HepG2 (cell line): ENCODE measurements around the gene DUSP7. TPM values are rescaled to one million over a fixed set of nuclear protein-coding genes. Genes with fewer than 3 reads are reported as not detected.

ENCODE experiments used
- DNMT1 ChIP-seq: sonication (generic); formaldehyde crosslinking; IDR thresholded peaks from 2 replicates; pipeline ENCODE4 v1.5.1; 2020; ENCODE audit warnings: mild to moderate bottlenecking, missing genetic modification reagents
- GLMP ChIP-seq: sonication (generic); formaldehyde crosslinking; IDR thresholded peaks from 2 replicates; pipeline ENCODE4 v1.9.0; 2021; ENCODE audit warnings: missing genetic modification reagents, mild to moderate bottlenecking, borderline replicate concordance
- GPN1 ChIP-seq: sonication (generic); formaldehyde crosslinking; IDR thresholded peaks from 2 replicates; pipeline ENCODE4 v1.5.1; 2020; ENCODE audit warnings: missing genetic modification reagents, borderline replicate concordance
- GZF1 ChIP-seq: sonication (generic); formaldehyde crosslinking; IDR thresholded peaks from 2 replicates; pipeline ENCODE4 v1.5.1; 2020; ENCODE audit warnings: mild to moderate bottlenecking, missing genetic modification reagents
- HNF4G ChIP-seq, 2 experiments: sonication (generic) in 1 of 2; formaldehyde crosslinking in 1 of 2; IDR thresholded peaks; 2 replicates each; pipeline versions ENCODE4 v1.4.0 to v1.6.1; 2011 to 2020; ENCODE audit warnings: borderline replicate concordance in 2 of 2, low read depth in 2 of 2, mild to moderate bottlenecking in 2 of 2, low read length in 1 of 2, missing genetic modification reagents in 1 of 2, moderate library complexity in 1 of 2
- HOXA5 ChIP-seq: sonication (generic); formaldehyde crosslinking; IDR thresholded peaks from 2 replicates; pipeline ENCODE4 v1.4.0; 2020; ENCODE audit warnings: missing genetic modification reagents
- IRX3 ChIP-seq: sonication (generic); formaldehyde crosslinking; IDR thresholded peaks from 2 replicates; pipeline ENCODE4 v1.8.1; 2023; ENCODE audit warnings: mild to moderate bottlenecking, low read depth, missing genetic modification reagents, borderline replicate concordance
- KMT2B ChIP-seq: IDR thresholded peaks from 2 replicates; pipeline ENCODE4 v1.6.1; 2016; ENCODE audit warnings: missing genetic modification reagents, missing compliant biosample characterization
- NFIB ChIP-seq: sonication (generic); formaldehyde crosslinking; IDR thresholded peaks from 2 replicates; pipeline ENCODE4 v1.9.0; 2021; ENCODE audit warnings: missing genetic modification reagents, mild to moderate bottlenecking, borderline replicate concordance
- NR1H2 ChIP-seq: sonication (generic); formaldehyde crosslinking; IDR thresholded peaks from 2 replicates; pipeline ENCODE4 v1.8.1; 2022; ENCODE audit warnings: low read depth, missing genetic modification reagents, borderline replicate concordance
- REPIN1 ChIP-seq: sonication (generic); formaldehyde crosslinking; IDR thresholded peaks from 2 replicates; pipeline ENCODE4 v1.8.0; 2022; ENCODE audit warnings: missing genetic modification reagents, low read depth, mild to moderate bottlenecking, borderline replicate concordance
- RFXAP ChIP-seq: sonication (generic); formaldehyde crosslinking; IDR thresholded peaks from 2 replicates; pipeline ENCODE4 v1.4.0; 2020; ENCODE audit warnings: missing genetic modification reagents, borderline replicate concordance
- RNF2 ChIP-seq: fragments of 450-650 bp; conservative IDR thresholded peaks from 2 replicates; pipeline ENCODE4 v1.6.1; 2016; ENCODE audit warnings: low read depth
- ZNF30 ChIP-seq: sonication (generic); formaldehyde crosslinking; IDR thresholded peaks from 2 replicates; pipeline ENCODE4 v1.5.0; 2020; ENCODE audit warnings: mild to moderate bottlenecking, missing genetic modification reagents
- ZNF33B ChIP-seq: sonication (generic); formaldehyde crosslinking; IDR thresholded peaks from 2 replicates; pipeline ENCODE4 v1.5.1; 2020; ENCODE audit warnings: mild to moderate bottlenecking, missing genetic modification reagents
- ZNF468 ChIP-seq: sonication (generic); formaldehyde crosslinking; IDR thresholded peaks from 2 replicates; pipeline ENCODE4 v1.8.0; 2022; ENCODE audit warnings: mild to moderate bottlenecking, moderate library complexity, missing genetic modification reagents
- ZNF503 ChIP-seq: sonication (generic); formaldehyde crosslinking; IDR thresholded peaks from 2 replicates; pipeline ENCODE4 v1.4.0; 2020; ENCODE audit warnings: missing genetic modification reagents
- ZNF629 ChIP-seq: sonication (generic); formaldehyde crosslinking; conservative IDR thresholded peaks from 2 replicates; pipeline ENCODE4 v1.5.0; 2020; ENCODE audit warnings: missing genetic modification reagents
- polyA plus RNA-seq, 8 experiments: library from polyadenylated mRNA; depleted of rRNA in 3 of 8; stranded (reverse) in 7 of 8; unstranded in 1 of 8; fragments of >200 nt; fragmentation: Illumina TruSeq in 4 of 8; extraction: Trizol in 4 of 8; gene quantifications; 2 replicates each; pipeline versions ENCODE4 v1.2.1 to v1.2.3, GENCODE V29; 2011 to 2016; ENCODE audit warnings: low read depth in 4 of 8, missing spikeins in 1 of 8, mixed read lengths in 1 of 8; ENCODE audit not compliant: insufficient read depth in 1 of 8
- total RNA-seq, 5 experiments: library from RNA; depleted of rRNA; stranded (reverse); fragments of >200 nt; fragmentation: Illumina TruSeq; extraction: Trizol; gene quantifications; 2 replicates each; pipeline ENCODE4 v1.2.3, GENCODE V29; 2016; ENCODE audit warnings: low read depth in 1 of 5
- TF ChIP-seq, protein P1 (sequence below): sonication (generic); formaldehyde crosslinking; IDR thresholded peaks from 2 replicates; pipeline ENCODE4 v1.8.0; 2022; ENCODE audit warnings: mild to moderate bottlenecking, missing genetic modification reagents
- TF ChIP-seq, protein P2 (sequence below): IDR thresholded peaks from 2 replicates; pipeline ENCODE4 v1.6.1; 2016; ENCODE audit warnings: missing biosample characterization, missing genetic modification reagents, low read depth

The DUSP7 gene
- total and polyA plus RNA-seq, 2 of the 13 experiments (the other 11 are each of a cell fraction or from before 2014, with no cell fraction given): 6.6 to 8.8 TPM

- TF ChIP-seq GLMP: no peak
- no peak for TF ChIP-seq ZNF468
- peak; percentile 68; the same call in 1 of the 2 replicates for TF ChIP-seq RFXAP
- 0 out of 2 replicates have a peak, but pooled peaks have one; percentile 25 for TF ChIP-seq ZNF503 (CRISPR knock-in tag)
- TF ChIP-seq DNMT1: no peak
- 0 out of 2 replicates have a peak, but pooled peaks have one; percentile 20 for TF ChIP-seq NFIB (CRISPR knock-in tag)
- peak; percentile 89 for TF ChIP-seq IRX3
- TF ChIP-seq HOXA5: peak; percentile 53; the same call in 1 of the 2 replicates
- TF ChIP-seq, protein P1, sequence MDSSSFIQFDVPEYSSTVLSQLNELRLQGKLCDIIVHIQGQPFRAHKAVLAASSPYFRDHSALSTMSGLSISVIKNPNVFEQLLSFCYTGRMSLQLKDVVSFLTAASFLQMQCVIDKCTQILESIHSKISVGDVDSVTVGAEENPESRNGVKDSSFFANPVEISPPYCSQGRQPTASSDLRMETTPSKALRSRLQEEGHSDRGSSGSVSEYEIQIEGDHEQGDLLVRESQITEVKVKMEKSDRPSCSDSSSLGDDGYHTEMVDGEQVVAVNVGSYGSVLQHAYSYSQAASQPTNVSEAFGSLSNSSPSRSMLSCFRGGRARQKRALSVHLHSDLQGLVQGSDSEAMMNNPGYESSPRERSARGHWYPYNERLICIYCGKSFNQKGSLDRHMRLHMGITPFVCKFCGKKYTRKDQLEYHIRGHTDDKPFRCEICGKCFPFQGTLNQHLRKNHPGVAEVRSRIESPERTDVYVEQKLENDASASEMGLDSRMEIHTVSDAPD (CRISPR knock-in tag): no peak
- TF ChIP-seq REPIN1 (CRISPR knock-in tag): peak; percentile 62; the same call in 1 of the 2 replicates
- TF ChIP-seq NR1H2 (CRISPR knock-in tag): peak; percentile 90
- 0 out of 2 replicates have a peak, but pooled peaks have one; percentile 80 for TF ChIP-seq GPN1 (CRISPR knock-in tag)
- peak; percentile 96 for TF ChIP-seq RNF2
- TF ChIP-seq ZNF30: peak; percentile 93; the same call in 1 of the 2 replicates
- no peak for TF ChIP-seq HNF4G (IDR thresholded peaks at IDR 0.05; ENCODE audit: borderline replicate concordance, low read depth, low read length)
- no peak for TF ChIP-seq HNF4G (CRISPR knock-in tag; IDR thresholded peaks at IDR 0.05; ENCODE audit: borderline replicate concordance, low read depth)
- TF ChIP-seq ZNF629 (CRISPR knock-in tag): no peak
- TF ChIP-seq ZNF33B (CRISPR knock-in tag): peak; percentile 91; the same call in 1 of the 2 replicates
- TF ChIP-seq GZF1 (CRISPR knock-in tag): peak; percentile 49; the same call in 1 of the 2 replicates
- no peak; the same call in 1 of the 2 replicates for TF ChIP-seq KMT2B (CRISPR knock-in tag)
- TF ChIP-seq, protein P2, sequence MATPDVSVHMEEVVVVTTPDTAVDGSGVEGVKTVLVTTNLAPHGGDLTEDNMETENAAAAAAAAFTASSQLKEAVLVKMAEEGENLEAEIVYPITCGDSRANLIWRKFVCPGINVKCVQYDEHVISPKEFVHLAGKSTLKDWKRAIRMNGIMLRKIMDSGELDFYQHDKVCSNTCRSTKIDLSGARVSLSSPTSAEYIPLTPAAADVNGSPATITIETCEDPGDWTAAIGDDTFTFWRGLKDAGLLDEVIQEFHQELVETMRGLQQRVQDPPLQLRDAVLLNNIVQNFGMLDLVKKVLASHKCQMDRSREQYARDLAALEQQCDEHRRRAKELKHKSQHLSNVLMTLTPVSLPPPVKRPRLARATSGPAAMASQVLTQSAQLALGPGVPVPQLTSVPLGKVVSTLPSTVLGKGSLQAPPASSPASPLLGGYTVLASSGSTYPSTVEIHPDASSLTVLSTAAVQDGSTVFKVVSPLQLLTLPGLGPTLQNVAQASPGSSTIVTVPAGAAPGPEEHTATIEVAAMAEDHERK (CRISPR knock-in tag): no peak
These were observed 627 bp downstream of the DUSP7 start (continued) for GRCh38 chr3:52055537-52056351.
